GM12891 (cell line): ENCODE data around the gene PCGF5.

ENCODE experiments used
- DNase-seq: peaks from one replicate; pipeline ENCODE4 v3.0.0; 2011; ENCODE audit warnings: low spot score; ENCODE audit not compliant: insufficient read length
- FAIRE-seq: peaks from 2 replicates; lab custom pipeline; 2011; peaks lifted over from hg19 to GRCh38; lab: Jason Lieb, UNC
- PAX5 ChIP-seq: IDR thresholded peaks from 2 replicates; pipeline ENCODE4 v1.6.1; 2011; ENCODE audit warnings: low read length, moderate library complexity, mild to moderate bottlenecking; ENCODE audit not compliant: insufficient read depth, severe bottlenecking
- POLR2A ChIP-seq: IDR thresholded peaks from 2 replicates; pipeline ENCODE4 v1.6.1; 2011; ENCODE audit warnings: low read depth, low read length, control low read depth
- POLR2AphosphoS5 ChIP-seq: IDR thresholded peaks from 2 replicates; pipeline ENCODE4 v1.6.1; 2011; ENCODE audit warnings: low read depth, low read length, control low read depth
- POU2F2 ChIP-seq: IDR thresholded peaks from 2 replicates; pipeline ENCODE4 v1.6.1; 2011; ENCODE audit warnings: low read depth, mild to moderate bottlenecking, control low read depth, low read length, moderate library complexity
- SPI1 ChIP-seq: IDR thresholded peaks from 2 replicates; pipeline ENCODE4 v1.6.1; 2011; ENCODE audit warnings: low read depth, low read length, control low read depth
- TAF1 ChIP-seq: IDR thresholded peaks from 2 replicates; pipeline ENCODE4 v1.6.1; 2011; ENCODE audit warnings: low read depth, low read length, control low read depth

PCGF5 gene

GRCh38 chr10:91271886-91272285 is 51.4 kb downstream of the PCGF5 start:
- no peak for DNase-seq
- TF ChIP-seq POU2F2: no peak
- no peak for TF ChIP-seq TAF1
- TF ChIP-seq POLR2AphosphoS5: no peak
- TF ChIP-seq PAX5: no peak
- no peak for TF ChIP-seq SPI1
- no peak for TF ChIP-seq POLR2A
- FAIRE-seq: no peak

DNA sequence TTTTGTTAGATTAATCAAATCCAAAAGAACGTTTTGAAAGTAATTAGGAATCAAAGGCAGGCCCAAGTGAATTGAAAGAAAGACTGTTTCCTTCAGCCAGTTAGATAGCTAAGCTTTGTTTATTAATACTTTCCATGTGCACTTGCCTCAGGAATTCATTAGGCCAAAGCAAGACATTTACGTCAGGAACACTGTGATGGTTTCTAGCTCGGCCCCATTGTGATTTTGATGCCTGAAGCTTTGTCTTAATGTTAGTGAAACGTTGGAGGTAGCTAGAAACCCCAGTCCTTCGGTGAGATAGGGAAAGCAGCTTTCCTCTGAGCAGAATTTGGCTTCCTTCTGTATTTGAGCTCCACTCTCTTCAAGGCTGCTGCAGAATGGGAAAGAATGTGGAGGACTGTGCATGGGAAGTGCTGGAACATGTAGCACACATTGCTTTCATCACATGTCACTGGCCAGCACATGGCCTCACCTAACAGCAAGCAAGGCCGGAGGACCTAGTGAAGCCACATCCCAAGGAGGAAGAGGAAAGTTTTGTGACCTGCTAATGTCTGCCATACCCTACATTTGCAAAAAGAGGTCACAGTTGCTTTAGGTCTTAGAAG is 64.1 kb downstream of the PCGF5 start:
- DNase-seq: no peak
- no peak for FAIRE-seq
- TF ChIP-seq POU2F2: no peak
- TF ChIP-seq POLR2A: no peak
- TF ChIP-seq POLR2AphosphoS5: no peak
- no peak for TF ChIP-seq TAF1
- TF ChIP-seq SPI1: no peak
- TF ChIP-seq PAX5: no peak

- FAIRE-seq (no peak), DNase-seq (no peak)
- no peak for TF ChIP-seq TAF1
- TF ChIP-seq SPI1: no peak
- no peak for TF ChIP-seq PAX5
- TF ChIP-seq POLR2A: no peak
- TF ChIP-seq POLR2AphosphoS5: no peak
- no peak for TF ChIP-seq POU2F2
These were observed 66.1 kb downstream of the PCGF5 start for GRCh38 chr10:91286572-91286971.

DNA sequence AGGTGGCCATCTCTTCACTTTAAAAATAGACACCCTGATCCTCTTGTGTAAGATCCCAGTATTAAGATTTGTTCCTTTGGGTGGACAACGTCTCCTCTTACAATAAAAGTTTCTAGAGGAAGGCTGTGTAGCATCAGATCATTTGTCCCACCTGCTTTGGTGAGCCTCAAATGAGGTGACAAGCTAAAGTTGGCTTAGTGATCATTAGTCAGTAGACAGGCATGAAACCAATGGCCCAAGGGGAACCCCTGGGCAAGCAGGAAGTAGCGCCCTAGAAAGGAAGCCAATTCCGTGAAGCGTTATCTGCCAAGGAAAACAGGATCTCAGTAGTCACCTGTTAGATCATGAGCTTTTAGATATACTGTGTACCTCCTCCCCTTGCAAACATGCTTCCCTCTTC is 66.8 kb downstream of the PCGF5 start:
- TF ChIP-seq POU2F2 (no peak), SPI1 (no peak), POLR2AphosphoS5 (no peak), PAX5 (no peak), POLR2A (no peak), TAF1 (no peak)
- no peak for FAIRE-seq
- no peak for DNase-seq

GRCh38 chr10:91287912-91288311 is 67.4 kb downstream of the PCGF5 start:
- no peak for TF ChIP-seq TAF1
- no peak for TF ChIP-seq POU2F2
- TF ChIP-seq POLR2AphosphoS5: no peak
- no peak for TF ChIP-seq SPI1
- TF ChIP-seq POLR2A: no peak
- TF ChIP-seq PAX5: no peak
- DNase-seq: no peak
- no peak for FAIRE-seq

GRCh38 chr10:91289305-91289704 is 68.8 kb downstream of the PCGF5 start:
- FAIRE-seq (no peak), DNase-seq (no peak)
- TF ChIP-seq PAX5 (no peak), TAF1 (no peak), POLR2AphosphoS5 (no peak), SPI1 (no peak), POU2F2 (no peak), POLR2A (no peak)

DNA sequence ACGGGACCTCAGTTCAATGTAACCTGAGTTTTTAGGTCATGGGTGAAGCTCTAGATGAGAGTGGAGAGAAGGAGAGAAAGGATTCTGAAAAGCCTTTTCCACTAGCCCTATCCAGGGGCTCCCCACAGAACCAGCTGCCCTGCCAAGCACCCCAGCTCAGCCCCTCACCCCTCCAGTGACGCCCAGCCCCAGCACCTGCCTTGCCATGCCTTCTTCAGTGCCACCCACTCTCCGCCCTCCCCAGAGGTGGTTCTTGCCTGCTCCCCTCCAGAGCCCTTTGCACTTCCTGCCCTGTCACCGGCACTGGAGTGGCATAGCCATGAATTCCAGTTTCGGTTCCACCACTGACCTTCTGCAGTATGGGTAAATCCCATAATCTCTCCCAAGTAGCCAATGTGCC is 70.1 kb downstream of the PCGF5 start:
- DNase-seq: no peak
- FAIRE-seq: no peak
- TF ChIP-seq PAX5: no peak
- TF ChIP-seq POU2F2: no peak
- no peak for TF ChIP-seq POLR2AphosphoS5
- TF ChIP-seq SPI1: no peak
- no peak for TF ChIP-seq POLR2A
- no peak for TF ChIP-seq TAF1

DNA sequence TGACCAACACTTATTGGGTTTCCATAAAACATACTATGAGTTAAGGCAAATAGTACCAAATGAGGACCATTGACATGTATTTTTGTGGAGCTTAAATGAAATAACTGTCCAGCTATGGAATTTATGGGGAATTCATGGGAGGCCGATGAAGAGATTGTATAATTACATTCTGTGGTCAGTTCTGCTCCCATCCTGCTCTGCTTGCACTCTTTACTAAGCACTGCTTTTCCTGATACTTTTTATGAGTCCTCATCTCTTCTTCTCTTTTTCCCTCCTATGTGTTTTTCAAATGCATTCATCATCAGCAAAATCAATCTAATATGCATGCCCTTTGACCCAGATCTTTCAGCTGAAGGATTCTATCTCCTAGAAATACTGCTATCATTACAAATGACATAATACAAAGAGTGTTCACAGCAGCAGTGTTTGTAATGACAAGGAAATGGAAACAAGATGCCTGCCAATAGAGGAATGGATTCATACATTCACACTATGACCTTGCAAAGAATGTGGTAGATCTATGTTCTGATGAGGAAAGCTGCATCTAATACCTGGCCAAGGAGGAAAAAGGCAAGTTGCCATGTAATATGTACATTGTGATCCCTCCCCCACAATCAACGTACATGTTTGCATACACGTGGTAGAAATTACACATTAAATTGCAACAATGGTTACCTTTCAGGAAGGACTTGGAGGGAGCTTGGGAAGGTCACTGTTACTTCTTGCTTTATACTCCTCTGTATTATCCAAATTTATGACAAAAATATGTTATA is 73.9 kb downstream of the PCGF5 start:
- no peak for TF ChIP-seq PAX5
- TF ChIP-seq POU2F2: no peak
- no peak for TF ChIP-seq TAF1
- no peak for TF ChIP-seq POLR2AphosphoS5
- TF ChIP-seq POLR2A: no peak
- TF ChIP-seq SPI1: no peak
- FAIRE-seq (peak; percentile 31), DNase-seq (no peak)

DNA sequence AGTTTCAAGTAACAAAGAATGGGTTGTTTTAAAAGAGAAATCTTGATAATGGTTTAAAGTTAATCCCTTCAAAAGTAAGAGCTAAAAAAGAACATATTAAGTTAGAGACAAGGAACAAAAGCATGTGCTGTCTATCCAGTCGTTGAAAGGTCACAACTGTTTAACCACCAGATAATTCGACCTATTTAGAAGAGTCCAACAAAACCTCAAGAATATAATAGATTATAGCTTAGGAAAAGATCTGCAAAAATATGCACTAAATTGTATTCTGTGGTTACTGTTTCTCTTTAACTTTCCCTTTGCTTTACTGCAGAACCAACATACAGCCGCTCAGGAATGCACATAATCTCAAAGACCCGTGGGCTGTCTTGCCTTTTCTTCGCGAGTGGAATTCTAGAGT is 74.9 kb downstream of the PCGF5 start:
- TF ChIP-seq PAX5 (no peak), SPI1 (no peak), POU2F2 (no peak), POLR2A (no peak), POLR2AphosphoS5 (no peak), TAF1 (no peak)
- FAIRE-seq: no peak
- no peak for DNase-seq

DNA sequence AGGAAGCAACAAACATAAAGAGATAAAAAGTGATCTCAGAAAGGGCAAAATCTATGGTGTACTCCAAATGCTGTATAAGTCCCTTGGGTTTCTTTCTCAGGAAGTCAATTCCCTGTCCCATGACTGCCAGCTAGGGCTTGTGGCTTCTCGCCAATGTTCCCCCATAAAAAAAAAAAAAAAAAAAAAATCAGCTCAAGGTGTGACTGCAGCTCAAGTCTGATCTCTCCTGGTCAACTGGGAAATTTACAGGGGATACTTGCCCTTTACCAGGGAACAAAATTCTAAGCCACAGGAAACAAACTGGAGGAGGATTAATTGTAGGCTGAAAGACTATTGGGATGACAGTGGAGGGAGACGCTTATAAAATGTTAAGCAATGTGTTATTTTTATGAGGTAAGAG is 76.0 kb downstream of the PCGF5 start:
- TF ChIP-seq POLR2AphosphoS5: no peak
- no peak for TF ChIP-seq POLR2A
- no peak for TF ChIP-seq PAX5
- no peak for TF ChIP-seq POU2F2
- DNase-seq (no peak), FAIRE-seq (no peak)
